ENCODE data around the gene MYL6. TPM values are rescaled to one million over a fixed set of nuclear protein-coding genes. Genes with fewer than 3 reads are reported as not detected.

The MYL6 gene
- total and polyA plus RNA-seq, 9 of the 15 experiments (the other 6 are each of a cell fraction or from before 2014, with no cell fraction given) = 557 to 1,664 (median 958) TPM

- intact Hi-C loops (cut with micrococcal nuclease) (no loop called here), in situ Hi-C loops (cut with MboI) (no loop called here)
- WGBS (ENCODE audit: insufficient coverage, low coverage, missing lambda C conversion rate) = 94% methylated on average over 7 of the region's 7 CpGs
- Histone ChIP-seq H3K4me1 (replicated peaks in 1 of 2; ENCODE audit: control insufficient read depth in 2 of 2, insufficient read depth in 2 of 2, low read length in 2 of 2) (peaks cover 0 to 3% of the 10 kb centered on the region in 2 experiments; a peak in 2 of 5 replicates), H3K27me3 (ENCODE audit: control insufficient read depth in 2 of 2, insufficient read depth in 2 of 2, low read length in 2 of 2) (no peaks in the 10 kb centered on the region), H4K20me1 (replicated peaks; ENCODE audit: control insufficient read depth, insufficient read depth, low read length) (no peaks in the 10 kb centered on the region), H3K9me1 (ENCODE audit: control insufficient read depth, insufficient read depth, low read length) (no peaks in the 10 kb centered on the region), H3K36me3 (ENCODE audit: control insufficient read depth, insufficient read depth, low read length) (peaks cover 89% of the 10 kb centered on the region), H3K9me3 (replicated peaks; ENCODE audit: control insufficient read depth, insufficient read depth, low read depth, low read length) (no peaks in the 10 kb centered on the region), H3K4me2 (ENCODE audit: insufficient read depth, low read length) (no peak overlapping the region), H2AFZ (ENCODE audit: low read depth, low read length) (no peak overlapping the region), H3K79me2 (ENCODE audit: control insufficient read depth, insufficient read depth, low read length) (no peaks in the 10 kb centered on the region), H3K4me3 (no peak overlapping the region), H3K27ac (ENCODE audit: extremely low read depth, low read depth, low read length) (no peak overlapping the region), H3K9ac (ENCODE audit: insufficient read depth in 1 of 2, low read depth in 2 of 2, low read length in 2 of 2) (no peak overlapping the region)
- ChIA-PET POLR2A (interaction anchor here (1.1 to 8.7 kb wide), 3 partner anchors 10 to 31 kb away, joined by 3 to 124 read pairs (median 4); partner anchors contain the start of gene MYL6), CTCF (ENCODE audit: low intra/inter-chr PET ratio) (no interaction called here)
- TF ChIP-seq RBFOX2 (IDR thresholded peaks at IDR 0.05; ENCODE audit: low read depth, low read length) (peak; percentile 47; the same call in 1 of the 2 replicates), ESRRB (CRISPR knock-in tag; IDR thresholded peaks at IDR 0.05; ENCODE audit: borderline replicate concordance) (no peak), POLR2G (IDR thresholded peaks at IDR 0.05; ENCODE audit: low read depth, low read length) (peak; percentile 52)
- ATAC-seq (no peak), DNase-seq (ENCODE audit: extremely low read depth in 1 of 4, low spot score in 3 of 4) (no peak), FAIRE-seq (no peak)
- BruUV-seq (replicated peaks) = no TSS peak
Measured at GRCh38 chr12:56172839-56173238, 14.7 kb downstream of the MYL6 start.

- CTCF ChIA-PET (ENCODE audit: low intra/inter-chr PET ratio) = no interaction called here
- in situ Hi-C loops (cut with MboI) = no loop called here
- TF ChIP-seq FOXJ2 (tag; IDR thresholded peaks at IDR 0.05) (no peak), SRF (CRISPR knock-in tag; IDR thresholded peaks at IDR 0.05) (no peak), CHD2 (IDR thresholded peaks at IDR 0.05; ENCODE audit: low read depth, low read length) (no peak), KLF10 (CRISPR knock-in tag; IDR thresholded peaks at IDR 0.05) (no peak), ELF4 (CRISPR knock-in tag; IDR thresholded peaks at IDR 0.05) (no peak), CAMTA2 (CRISPR knock-in tag; conservative IDR thresholded peaks at IDR 0.05) (no peak)
- TF ChIP-seq, protein P1, sequence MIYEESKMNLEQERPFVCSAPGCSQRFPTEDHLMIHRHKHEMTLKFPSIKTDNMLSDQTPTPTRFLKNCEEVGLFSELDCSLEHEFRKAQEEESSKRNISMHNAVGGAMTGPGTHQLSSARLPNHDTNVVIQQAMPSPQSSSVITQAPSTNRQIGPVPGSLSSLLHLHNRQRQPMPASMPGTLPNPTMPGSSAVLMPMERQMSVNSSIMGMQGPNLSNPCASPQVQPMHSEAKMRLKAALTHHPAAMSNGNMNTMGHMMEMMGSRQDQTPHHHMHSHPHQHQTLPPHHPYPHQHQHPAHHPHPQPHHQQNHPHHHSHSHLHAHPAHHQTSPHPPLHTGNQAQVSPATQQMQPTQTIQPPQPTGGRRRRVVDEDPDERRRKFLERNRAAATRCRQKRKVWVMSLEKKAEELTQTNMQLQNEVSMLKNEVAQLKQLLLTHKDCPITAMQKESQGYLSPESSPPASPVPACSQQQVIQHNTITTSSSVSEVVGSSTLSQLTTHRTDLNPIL (CRISPR knock-in tag; IDR thresholded peaks at IDR 0.05) = no peak
- TF ChIP-seq, protein P2, sequence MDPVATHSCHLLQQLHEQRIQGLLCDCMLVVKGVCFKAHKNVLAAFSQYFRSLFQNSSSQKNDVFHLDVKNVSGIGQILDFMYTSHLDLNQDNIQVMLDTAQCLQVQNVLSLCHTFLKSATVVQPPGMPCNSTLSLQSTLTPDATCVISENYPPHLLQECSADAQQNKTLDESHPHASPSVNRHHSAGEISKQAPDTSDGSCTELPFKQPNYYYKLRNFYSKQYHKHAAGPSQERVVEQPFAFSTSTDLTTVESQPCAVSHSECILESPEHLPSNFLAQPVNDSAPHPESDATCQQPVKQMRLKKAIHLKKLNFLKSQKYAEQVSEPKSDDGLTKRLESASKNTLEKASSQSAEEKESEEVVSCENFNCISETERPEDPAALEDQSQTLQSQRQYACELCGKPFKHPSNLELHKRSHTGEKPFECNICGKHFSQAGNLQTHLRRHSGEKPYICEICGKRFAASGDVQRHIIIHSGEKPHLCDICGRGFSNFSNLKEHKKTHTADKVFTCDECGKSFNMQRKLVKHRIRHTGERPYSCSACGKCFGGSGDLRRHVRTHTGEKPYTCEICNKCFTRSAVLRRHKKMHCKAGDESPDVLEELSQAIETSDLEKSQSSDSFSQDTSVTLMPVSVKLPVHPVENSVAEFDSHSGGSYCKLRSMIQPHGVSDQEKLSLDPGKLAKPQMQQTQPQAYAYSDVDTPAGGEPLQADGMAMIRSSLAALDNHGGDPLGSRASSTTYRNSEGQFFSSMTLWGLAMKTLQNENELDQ (CRISPR knock-in tag; IDR thresholded peaks at IDR 0.05; ENCODE audit: borderline replicate concordance) = no peak
Measured at GRCh38 chr12:56178347-56178746, 20.2 kb downstream of the MYL6 start.

More at GRCh38 chr12:56178347-56178746, 20.2 kb downstream of the MYL6 start:
- no peaks in the 10 kb centered on the region for H4K20me1 ChIP-seq (replicated peaks; ENCODE audit: control insufficient read depth, insufficient read depth, low read length)
- peaks cover 86% of the 10 kb centered on the region for H3K36me3 ChIP-seq (ENCODE audit: control insufficient read depth, insufficient read depth, low read length)
- no peaks in the 10 kb centered on the region for H3K9me3 ChIP-seq (replicated peaks; ENCODE audit: control insufficient read depth, insufficient read depth, low read depth, low read length)
- BruUV-seq (replicated peaks) = no TSS peak
- H3K4me1 ChIP-seq (replicated peaks in 1 of 2; ENCODE audit: control insufficient read depth in 2 of 2, insufficient read depth in 2 of 2, low read length in 2 of 2) = no peaks in the 10 kb centered on the region
- H3K4me3 ChIP-seq = no peak overlapping the region
- no peaks in the 10 kb centered on the region for H3K27me3 ChIP-seq (ENCODE audit: control insufficient read depth in 2 of 2, insufficient read depth in 2 of 2, low read length in 2 of 2)
- no peak overlapping the region for H3K4me2 ChIP-seq (ENCODE audit: insufficient read depth, low read length)
- 92% methylated on average over 3 of the region's 3 CpGs for WGBS (ENCODE audit: insufficient coverage, low coverage, missing lambda C conversion rate)
- H2AFZ ChIP-seq (ENCODE audit: low read depth, low read length) = no peak overlapping the region
- H3K9me1 ChIP-seq (ENCODE audit: control insufficient read depth, insufficient read depth, low read length) = no peaks in the 10 kb centered on the region
- POLR2A ChIA-PET = interaction anchor here (1.0 to 8.7 kb wide), 3 partner anchors 9 to 16 kb away, joined by 4 to 124 read pairs (median 48); partner anchors contain the start of genes MYL6 and SMARCC2
- H3K27ac ChIP-seq (ENCODE audit: extremely low read depth, low read depth, low read length) = no peak overlapping the region
- DNase-seq (ENCODE audit: extremely low read depth in 1 of 4, low spot score in 3 of 4) = no peak
- intact Hi-C loops (cut with micrococcal nuclease) = no loop called here
- peak; percentile 18; the same call in 2 of the 3 replicates for ATAC-seq
- H3K79me2 ChIP-seq (ENCODE audit: control insufficient read depth, insufficient read depth, low read length) = no peaks in the 10 kb centered on the region
- no peak overlapping the region for H3K9ac ChIP-seq (ENCODE audit: insufficient read depth in 1 of 2, low read depth in 2 of 2, low read length in 2 of 2)
- FAIRE-seq = no peak

Data from K562 (cell line).